ENCODE results near the gene TUBGCP3. TPM values are rescaled to one million over a fixed set of nuclear protein-coding genes. Genes with fewer than 3 reads are reported as not detected.

The TUBGCP3 gene
- total RNA-seq, 6 experiments from 2014 or later, result 16.5 to 28.5 (median 25.6) TPM

DNA sequence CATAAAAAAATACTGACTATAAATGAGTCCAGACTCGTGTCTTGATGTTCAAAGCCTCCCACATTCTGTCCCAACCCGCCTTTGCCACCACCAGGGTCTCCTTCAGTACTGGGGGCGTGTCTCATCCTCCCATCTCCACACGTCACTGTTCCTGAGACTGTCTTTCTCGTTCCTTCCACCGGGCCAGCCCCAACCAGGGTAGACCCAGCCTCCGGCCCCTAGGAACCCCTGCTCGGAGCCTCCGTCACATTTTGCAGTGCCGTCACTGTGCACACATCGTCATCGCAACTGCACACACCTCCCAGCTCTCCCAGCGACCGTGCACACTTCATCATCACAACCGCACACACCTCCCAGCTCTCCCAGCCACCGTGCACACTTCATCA, 138.4 kb downstream of the TUBGCP3 start:
- H3K27ac Mint-ChIP-seq, result no peak overlapping the region
- H3K4me1 Mint-ChIP-seq (ENCODE audit: low read depth), result no peaks in the 10 kb centered on the region
- H3K9me3 Mint-ChIP-seq, result no peaks in the 10 kb centered on the region; the same call in 1 of the 2 replicates
- H3K27me3 Mint-ChIP-seq (ENCODE audit: insufficient read depth), result peaks cover 23% of the 10 kb centered on the region
- no peak for TF ChIP-seq CTCF (IDR thresholded peaks at IDR 0.05)
- no peaks in the 10 kb centered on the region for H3K36me3 Mint-ChIP-seq (ENCODE audit: low read depth)
- DNase-seq, result no peak
- no peak overlapping the region for H3K4me3 Mint-ChIP-seq

GRCh38 chr13:112448621-112449544, 139.1 kb downstream of the TUBGCP3 start:
- DNase-seq, result no peak
- Mint-ChIP-seq H3K4me3 (no peak overlapping the region), H3K4me1 (ENCODE audit: low read depth) (no peaks in the 10 kb centered on the region), H3K27me3 (ENCODE audit: insufficient read depth) (peaks cover 23% of the 10 kb centered on the region), H3K9me3 (no peaks in the 10 kb centered on the region; the same call in 1 of the 2 replicates), H3K36me3 (ENCODE audit: low read depth) (no peaks in the 10 kb centered on the region), H3K27ac (no peak overlapping the region)
- no peak for TF ChIP-seq CTCF (IDR thresholded peaks at IDR 0.05)

DNA sequence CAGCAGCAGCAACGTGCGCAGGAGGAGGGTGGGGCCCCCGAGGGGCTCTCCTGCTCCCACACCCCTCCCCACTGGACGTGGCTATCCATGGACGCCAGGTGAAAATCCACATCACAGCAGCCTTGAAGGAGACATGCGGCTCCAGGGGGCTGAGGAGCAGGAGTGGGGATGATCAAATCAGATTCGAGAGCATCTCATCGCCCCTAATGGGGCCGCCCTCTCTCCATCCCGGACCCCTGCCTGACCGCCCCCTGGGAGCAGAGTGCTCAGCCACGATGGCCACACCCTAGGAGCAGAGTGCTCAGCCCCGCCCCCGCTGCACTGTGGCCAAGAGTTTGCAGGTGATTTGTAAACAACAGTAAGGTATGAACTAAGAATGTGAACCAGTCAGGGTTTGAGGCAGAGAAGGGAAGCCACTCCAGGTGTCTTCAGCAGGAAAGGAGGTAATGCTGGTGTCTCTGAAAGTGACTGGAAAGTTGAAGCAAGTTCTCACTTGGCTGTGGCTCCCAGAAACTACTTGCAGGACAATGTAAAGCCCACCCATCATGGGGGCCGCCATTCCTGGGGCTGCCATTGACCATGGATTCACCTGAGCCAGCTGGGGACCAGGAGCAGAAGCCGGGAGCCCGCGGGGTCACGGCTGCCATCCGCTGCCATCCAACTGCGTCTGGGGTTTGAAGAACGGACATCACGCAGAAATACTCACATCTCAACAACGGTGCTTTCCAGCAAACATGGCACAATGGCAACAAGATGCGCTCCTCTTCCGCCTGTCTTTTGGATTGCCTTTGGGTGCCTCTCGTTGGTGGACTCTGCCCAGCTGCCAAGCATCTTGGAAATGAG, 140.0 kb downstream of the TUBGCP3 start:
- no peaks in the 10 kb centered on the region for H3K4me1 Mint-ChIP-seq (ENCODE audit: low read depth)
- no peak for TF ChIP-seq CTCF (IDR thresholded peaks at IDR 0.05)
- H3K4me3 Mint-ChIP-seq, result no peak overlapping the region
- H3K36me3 Mint-ChIP-seq (ENCODE audit: low read depth), result no peaks in the 10 kb centered on the region
- peaks cover 32% of the 10 kb centered on the region for H3K27me3 Mint-ChIP-seq (ENCODE audit: insufficient read depth)
- H3K9me3 Mint-ChIP-seq, result no peaks in the 10 kb centered on the region; the same call in 1 of the 2 replicates
- no peak for DNase-seq
- no peak overlapping the region for H3K27ac Mint-ChIP-seq

DNA sequence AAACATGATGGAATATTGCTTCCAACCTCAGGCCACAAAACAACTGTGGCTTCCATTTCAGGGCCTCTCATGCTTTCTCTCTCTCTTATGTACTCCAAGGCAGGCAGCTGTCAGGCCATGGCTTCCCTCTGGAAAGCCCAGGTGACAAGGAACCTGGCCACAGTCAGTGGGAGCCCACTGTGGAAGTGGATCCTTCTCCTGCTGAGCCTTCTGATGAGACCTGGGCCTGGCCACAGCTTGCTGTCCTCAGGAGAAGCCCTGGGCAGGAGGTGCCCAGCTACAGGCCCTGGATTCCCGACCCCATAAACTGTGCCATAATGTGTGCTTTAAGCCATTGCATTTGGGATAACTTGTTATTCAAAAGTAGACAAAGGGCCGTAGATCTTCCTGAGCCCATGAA, 140.6 kb downstream of the TUBGCP3 start:
- Mint-ChIP-seq H3K36me3 (ENCODE audit: low read depth) (no peaks in the 10 kb centered on the region), H3K4me1 (ENCODE audit: low read depth) (no peaks in the 10 kb centered on the region), H3K27ac (no peak overlapping the region), H3K27me3 (ENCODE audit: insufficient read depth) (peaks cover 33% of the 10 kb centered on the region), H3K4me3 (no peak overlapping the region), H3K9me3 (no peaks in the 10 kb centered on the region; the same call in 1 of the 2 replicates)
- TF ChIP-seq CTCF (IDR thresholded peaks at IDR 0.05), result no peak
- no peak for DNase-seq

- Mint-ChIP-seq H3K9me3 (no peaks in the 10 kb centered on the region; the same call in 1 of the 2 replicates), H3K27me3 (ENCODE audit: insufficient read depth) (peaks cover 33% of the 10 kb centered on the region), H3K4me1 (ENCODE audit: low read depth) (no peaks in the 10 kb centered on the region), H3K4me3 (no peak overlapping the region), H3K27ac (no peak overlapping the region), H3K36me3 (ENCODE audit: low read depth) (no peaks in the 10 kb centered on the region)
- DNase-seq, result no peak
- no peak for TF ChIP-seq CTCF (IDR thresholded peaks at IDR 0.05)
Observed at GRCh38 chr13:112446867-112447266, 141.1 kb downstream of the TUBGCP3 start.
